Renal cortex interstitium (tissue), 11 donors: ENCODE data around the gene GH1. TPM values are rescaled to one million over a fixed set of nuclear protein-coding genes. Genes with fewer than 3 reads are reported as not detected.
"Not testable (repeated sequence)": the region's sequence is repeated elsewhere in the genome, so short reads cannot be mapped to it uniquely, and the experiment has no call there.

Source experiments
- DNase-seq, 11 donors: peaks; one replicate each; pipeline ENCODE4 v3.0.0-alpha.2; 2013; ENCODE audit warnings: low read depth in 9 of 11, low spot score in 4 of 11; ENCODE audit errors: extremely low read depth in 1 of 11
- polyA plus RNA-seq, 3 donors: library from polyadenylated mRNA; unstranded; fragments of 120-200 nt; gene quantifications; one replicate each; pipeline ENCODE4 v1.2.1, GENCODE V29; 2013; ENCODE audit not compliant: insufficient read length in 3 of 3

The GH1 gene
- polyA plus RNA-seq, 3 donors = 0.24 TPM; not detected in 2

DNA sequence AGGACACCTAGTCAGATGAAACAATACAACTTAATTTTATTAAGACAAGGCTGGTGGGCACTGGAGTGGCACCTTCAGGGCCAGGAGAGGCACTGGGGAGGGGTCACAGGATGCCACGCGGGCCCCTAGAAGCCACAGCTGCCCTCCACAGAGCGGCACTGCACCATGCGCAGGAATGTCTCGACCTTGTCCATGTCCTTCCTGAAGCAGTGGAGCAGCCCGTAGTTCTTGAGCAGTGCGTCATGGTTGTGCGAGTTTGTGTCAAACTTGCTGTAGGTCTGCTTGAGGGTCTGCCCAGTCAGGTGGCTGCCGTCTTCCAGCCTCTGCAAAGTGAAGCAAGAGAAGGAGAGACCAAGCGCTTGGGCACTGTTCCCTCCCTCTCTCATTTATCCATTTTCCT, 9.1 kb downstream of the GH1 start:
- DNase-seq = not testable (repeated sequence)

DNA sequence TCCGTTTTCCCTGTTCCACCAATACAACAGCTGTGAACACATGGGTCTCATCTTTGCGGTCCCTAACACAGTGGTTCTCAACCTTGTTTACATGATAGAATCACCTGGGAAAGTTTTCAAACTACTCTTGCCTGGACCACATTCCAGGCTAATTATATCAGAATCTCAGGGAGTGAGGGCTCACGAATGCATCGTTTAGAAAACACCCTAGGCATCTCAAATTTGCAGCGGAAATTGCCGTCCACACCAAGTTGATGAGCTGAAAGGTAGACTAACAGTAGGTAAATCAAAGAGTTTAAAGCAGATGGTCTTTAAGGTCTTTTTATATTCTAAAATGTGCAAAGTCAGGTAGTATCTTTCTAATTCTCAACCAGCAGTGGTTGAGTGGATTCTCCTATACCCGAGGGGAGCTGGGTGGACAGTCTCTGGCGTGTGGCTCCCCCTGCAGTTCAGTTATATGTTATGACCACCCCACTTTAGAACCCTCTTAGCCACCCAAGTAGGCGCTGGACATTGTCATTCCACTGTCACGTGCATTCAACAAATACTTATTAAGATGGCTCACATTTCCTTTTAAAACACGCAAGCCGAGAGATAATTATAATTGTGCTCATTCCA, 11.4 kb downstream of the GH1 start:
- DNase-seq = not testable (repeated sequence)

DNA sequence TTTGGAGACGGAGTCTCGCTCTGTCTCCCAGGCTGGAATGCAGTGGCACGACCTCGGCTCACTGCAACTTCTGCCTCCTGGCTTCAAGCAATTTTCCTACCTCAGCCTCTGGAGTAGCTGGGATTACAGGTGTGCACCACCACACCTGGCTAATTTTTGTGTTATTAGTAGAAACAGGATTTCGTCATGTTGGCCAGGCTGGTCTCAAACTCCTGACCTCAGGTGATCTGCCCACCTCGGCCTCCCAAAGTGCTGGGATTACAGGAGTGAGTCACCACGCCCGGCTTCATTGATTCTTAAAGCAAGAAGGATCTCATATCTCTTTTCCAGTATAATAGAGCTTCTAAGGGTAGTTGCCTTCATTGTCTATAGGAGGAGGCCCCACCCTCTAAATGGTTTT, 13.8 kb downstream of the GH1 start:
- DNase-seq = not testable (repeated sequence)

DNA sequence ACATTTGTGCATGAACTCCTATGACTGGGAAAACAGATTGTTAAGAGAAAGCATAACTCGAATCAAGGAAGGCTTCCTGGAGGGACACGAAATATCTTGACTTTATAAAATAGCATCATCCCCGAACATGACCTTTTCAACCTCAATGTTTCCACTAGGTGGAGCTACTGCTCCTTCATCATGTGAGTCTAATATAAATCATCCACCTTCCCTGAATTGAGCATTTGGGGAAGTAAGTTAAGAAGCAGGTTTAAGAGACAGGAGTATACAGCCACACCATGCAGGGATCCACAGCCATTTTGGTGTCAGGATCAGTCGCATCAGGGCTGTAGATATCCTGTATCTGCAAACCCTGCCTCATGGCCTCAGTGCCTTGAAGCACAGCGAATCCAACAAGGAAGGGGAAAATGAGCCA, 14.8 kb downstream of the GH1 start:
- not testable (repeated sequence) for DNase-seq

DNA sequence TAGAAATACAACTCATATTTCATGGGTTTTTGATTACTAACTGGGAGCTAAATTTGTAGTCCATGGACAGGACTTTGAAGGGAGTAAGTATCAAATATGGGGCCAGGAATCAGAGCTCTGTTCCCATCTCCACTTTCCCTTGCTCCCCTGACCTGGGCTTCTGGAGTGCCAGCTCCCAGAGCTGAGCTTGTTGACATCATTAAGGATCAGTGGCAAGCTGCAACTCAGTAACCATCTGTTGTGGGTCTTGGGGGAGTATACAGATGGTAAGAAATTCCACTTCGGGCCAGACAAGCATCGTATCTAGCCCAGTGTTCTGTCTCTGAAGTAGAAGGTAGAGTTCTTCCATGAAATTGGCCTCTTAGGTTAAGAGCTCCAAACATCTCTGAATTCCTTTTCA, 16.7 kb downstream of the GH1 start:
- DNase-seq = not testable (repeated sequence)

DNA sequence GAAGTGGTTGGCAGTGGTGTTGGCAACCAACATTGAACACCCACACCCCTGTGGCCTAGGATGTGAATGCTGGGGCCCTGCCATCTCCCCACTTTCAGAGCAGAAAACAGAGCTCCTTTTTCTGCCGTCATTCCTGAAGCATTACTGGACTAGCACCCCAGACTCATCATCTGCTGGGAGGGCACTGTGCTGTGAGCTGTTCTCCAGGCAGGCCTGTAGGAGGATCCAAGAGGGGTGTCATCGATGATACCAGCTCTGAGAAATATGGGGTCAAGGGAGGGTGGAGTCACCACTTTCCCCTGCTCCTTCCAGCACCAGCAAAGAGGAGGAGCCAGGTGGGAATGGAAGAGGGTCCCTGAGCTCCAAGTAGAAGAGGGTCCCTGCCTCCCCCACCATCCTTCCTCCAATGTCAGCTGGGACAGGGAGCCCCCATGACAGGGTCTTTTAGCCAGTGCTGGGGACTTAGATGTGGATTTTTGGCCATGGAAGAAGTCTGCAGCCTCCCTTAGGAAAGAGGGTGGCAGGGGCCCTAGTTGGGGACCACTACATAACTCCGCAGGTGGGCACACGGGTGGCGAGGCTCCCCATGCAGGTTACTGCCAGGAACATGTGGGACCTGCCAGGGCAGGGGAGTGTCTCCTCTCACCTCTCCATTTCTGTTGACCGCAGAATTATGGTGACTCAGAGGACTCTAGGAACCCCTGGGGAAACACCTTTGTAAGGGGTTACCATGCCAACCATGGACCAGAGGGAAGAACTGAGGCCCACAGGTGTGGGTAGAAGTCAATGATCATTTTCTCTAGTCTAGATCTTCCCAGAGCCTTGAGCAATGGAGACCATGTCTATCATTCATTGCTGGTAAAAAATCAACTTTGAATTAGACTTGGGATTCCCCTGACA, 19.5 kb downstream of the GH1 start:
- not testable (repeated sequence) for DNase-seq

DNA sequence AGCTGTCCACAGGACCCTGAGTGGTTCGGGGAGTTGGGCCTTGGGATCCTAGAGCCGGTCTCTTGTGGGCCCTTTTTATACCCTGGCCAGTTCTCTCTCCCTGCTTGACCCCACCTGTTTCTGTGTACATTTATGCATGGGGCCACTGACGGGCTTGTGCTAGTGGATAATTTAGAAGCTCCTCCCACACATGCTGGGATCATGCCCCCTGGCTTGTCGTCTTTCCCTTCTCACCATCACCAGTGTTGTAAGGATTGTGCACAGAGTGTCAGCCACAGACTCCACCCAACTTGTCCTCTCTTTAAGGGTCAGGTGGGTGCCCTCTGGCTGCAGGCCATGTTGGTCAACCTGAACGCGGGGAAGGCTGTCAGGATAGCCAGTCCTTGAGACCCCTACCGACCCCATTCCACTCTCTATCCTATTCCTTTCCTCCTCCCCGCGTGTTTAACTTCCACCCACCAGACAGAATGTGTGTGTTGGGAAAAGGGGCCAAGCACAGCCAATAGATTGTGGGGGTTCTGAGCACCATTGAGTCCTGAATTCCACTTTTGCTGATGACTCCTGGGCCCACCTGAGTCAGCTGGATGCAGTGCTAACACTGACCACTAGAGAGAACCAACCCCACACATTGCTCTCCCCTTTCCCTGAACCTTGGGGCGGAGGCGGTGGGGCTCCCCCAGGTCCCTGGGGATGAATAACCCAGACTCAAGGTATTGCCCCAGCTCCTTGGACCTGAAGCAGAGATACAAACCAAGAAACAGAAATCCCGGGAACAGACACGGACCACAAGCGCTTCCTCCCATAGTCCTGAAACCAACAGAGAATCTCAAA, 21.9 kb downstream of the GH1 start, which contains the start of gene CSH1:
CSH1 (minus strand) TSS at position 51 of the 831 bp plus-strand sequence. CDS start 63 bp downstream, outside the sequence.
- not testable (repeated sequence) for DNase-seq

DNA sequence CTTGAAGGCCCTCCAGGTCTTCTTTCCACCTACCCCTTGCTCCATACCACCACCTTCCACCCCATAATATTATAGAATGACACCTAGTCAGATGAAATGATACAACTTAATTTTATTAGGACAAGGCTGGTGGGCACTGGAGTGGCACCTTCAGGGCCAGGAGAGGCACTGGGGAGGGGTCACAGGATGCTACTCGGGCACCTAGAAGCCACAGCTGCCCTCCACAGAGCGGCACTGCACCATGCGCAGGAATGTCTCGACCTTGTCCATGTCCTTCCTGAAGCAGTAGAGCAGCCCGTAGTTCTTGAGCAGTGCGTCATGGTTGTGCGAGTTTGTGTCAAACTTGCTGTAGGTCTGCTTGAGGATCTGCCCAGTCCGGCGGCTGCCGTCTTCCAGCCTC, 23.8 kb downstream of the GH1 start:
- not testable (repeated sequence) for DNase-seq

DNA sequence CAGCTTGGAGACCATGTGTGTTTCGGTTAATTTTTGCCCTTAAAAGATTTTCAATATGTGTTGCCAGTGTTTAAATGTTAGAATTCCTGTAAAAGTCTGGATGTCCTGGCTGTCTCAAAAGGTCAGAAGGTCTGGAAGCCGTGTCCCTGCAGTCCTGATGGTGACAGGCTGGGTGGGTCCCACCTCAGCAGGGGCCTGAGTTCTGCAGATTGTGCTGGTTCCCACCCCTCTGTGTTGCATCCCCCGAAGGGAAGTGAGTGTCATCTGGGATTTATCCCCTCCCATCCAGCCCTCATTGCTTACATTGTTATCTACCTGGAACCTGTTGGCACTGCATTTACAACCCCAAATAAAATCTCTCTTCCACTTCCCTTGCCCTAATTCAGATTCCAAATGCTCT, 24.6 kb downstream of the GH1 start:
- not testable (repeated sequence) for DNase-seq

DNA sequence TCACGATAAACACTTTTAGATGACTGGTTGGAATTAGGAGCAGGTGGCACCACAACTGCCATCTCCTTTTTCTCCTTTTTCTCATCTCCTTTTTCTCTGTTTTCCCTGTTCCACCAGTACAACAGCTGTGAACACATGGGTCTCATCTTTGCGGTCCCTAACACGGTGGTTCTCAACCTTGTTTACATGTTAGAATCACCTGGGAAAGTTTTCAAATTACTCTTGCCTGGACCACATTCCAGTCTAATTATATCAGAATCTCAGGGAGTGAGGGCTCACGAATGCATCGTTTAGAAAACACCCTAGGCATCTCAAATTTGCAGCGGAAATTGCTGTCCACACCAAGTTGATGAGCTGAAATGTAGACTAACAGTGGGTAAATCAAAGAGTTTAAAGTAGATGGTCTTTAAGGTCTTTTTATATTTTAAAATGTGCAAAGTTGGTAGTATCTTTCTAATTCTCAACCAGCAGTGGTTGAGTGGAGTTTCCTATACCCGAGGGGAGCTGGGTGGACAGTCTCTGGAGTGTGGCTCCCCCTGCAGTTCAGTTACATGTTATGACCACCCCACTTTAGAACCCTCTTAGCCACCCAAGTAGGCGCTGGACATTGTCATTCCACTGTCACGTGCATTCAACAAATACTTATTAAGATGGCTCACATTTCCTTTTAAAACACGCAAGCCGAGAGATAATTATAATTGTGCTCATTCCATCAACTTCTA, 26.2 kb downstream of the GH1 start:
- not testable (repeated sequence) for DNase-seq

DNA sequence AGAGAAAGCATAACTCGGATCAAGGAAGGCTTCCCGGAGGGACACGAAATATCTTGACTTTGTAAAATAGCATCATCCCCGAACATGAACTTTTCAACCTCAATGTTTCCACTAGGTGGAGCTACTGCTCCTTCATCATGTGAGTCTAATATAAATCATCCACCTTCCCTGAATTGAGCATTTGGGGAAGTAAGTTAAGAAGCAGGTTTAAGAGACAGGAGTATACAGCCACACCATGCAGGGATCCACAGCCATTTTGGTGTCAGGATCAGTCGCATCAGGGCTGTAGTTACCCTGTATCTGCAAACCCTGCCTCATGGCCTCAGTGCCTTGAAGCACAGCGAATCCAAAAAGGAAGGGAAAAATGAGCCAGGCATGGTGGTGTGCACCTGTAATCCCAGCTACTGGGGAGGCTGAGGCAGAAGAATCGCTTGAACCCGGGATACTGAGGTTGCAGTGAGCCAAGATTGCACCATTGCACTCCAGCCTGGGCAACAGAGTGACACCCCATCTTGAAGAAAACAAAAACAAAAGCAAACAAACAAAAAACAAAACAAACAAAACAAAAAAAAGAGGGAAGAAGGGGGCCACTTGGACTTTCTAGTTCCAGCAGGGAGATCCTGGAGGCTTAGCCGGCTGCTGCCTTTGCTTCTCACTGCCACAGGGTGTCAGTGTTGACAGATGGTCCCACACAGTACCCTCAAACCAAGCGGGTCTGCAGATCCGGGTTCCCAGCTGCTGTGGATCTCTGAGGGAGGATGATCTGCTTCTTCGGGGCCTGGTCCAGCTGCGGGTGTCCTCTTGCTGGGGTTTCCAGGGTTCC, 29.4 kb downstream of the GH1 start:
- peak in 4 of 11 donors; percentile 13 to 20 (median 18) for DNase-seq

DNA sequence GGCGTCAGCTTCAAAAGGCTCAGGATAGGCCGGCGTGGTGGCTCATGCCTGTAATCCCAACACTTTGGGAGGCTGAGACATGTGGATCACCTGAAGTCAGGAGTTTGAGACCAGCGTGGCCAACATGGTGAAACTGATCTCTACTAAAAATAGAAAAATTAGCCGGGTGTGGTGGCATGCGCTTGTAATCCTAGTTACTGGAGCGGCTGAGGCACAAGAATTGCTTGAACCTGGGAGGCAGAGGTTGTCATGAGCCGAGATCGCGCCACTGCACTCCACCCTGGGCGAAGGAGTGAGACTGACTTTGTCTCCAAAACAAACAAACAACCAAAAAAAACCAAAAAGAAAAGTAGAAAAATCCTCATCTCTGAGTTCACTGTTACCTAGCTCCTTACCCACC, 33.5 kb downstream of the GH1 start:
- DNase-seq = not testable (repeated sequence)

DNA sequence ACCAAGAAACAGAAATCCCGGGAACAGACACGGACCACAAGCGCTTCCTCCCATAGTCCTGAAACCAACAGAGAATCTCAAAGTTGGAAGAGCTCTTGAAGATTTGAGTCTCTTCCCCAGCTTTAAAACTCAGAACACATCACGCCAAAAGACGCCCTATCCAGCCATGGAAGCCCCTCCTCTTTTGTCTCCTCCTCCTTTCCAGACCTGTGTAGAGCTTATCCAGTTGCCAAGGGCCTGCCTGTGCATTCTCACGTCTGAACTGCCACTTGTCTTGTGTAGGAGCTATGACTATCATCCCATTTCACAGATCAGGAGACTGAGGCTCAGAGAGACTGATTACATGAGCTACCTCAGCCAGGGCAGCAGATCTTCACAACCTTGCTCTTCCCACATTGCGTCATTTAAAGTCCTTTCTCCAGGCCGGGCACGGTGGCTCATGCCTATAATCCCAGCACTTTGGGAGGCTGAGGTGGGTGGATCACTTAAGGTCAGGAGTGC, 36.0 kb downstream of the GH1 start:
- DNase-seq = not testable (repeated sequence)

DNA sequence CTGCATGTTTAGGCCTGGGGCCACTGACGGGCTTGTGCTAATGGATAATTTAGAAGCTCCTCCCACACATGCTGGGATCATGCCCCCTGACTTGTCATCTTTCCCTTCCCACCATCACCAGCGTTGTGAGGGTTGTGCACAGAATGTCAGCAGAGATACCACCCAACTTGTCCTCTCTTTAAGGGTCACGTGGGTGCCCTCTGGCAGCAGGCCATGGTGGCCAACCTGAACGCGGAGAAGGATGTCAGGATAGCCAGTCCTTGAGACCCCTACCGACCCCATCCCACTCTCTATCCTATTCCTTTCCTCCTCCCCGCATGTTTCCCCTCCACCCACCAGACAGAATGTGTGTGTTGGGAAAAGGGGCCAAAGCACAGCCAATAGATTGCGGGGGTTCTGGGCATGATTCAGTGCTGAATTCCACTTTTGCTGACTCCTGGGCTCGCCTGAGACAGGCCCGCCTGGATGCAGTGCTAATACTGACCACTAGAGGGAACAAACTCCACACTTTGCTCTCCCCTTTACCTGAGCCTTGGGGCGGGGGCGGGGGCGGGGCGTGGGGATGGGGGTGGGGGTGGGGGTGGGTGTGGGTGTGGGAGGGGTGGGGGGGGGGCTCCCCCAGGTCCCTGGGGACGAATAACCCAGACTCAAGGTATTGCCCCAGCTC, 36.6 kb downstream of the GH1 start, which contains the start of gene GH2:
GH2 (minus strand) TSS at position 10 of the 667 bp plus-strand sequence. CDS start 143 bp downstream, outside the sequence.
- peak in 5 of 11 donors; percentile 4 to 36 (median 26) for DNase-seq

DNA sequence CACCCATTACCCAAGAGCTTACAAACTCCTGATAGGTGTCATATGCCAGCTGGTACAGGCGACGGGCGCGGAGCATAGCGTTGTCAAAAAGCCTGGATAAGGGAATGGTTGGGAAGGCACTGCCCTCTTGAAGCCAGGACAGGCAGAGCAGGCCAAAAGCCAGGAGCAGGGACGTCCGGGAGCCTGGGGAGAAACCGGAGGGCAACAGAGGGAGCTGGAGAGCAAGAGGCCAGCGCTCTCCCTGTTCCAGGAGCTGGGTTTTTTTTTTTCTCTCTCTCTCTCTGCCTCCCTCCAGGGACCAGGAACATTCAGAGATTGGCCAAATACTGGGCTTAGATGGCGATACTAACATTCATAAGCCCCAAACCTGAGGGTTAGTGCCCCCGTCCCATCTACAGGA, 37.3 kb downstream of the GH1 start:
- DNase-seq = not testable (repeated sequence)

DNA sequence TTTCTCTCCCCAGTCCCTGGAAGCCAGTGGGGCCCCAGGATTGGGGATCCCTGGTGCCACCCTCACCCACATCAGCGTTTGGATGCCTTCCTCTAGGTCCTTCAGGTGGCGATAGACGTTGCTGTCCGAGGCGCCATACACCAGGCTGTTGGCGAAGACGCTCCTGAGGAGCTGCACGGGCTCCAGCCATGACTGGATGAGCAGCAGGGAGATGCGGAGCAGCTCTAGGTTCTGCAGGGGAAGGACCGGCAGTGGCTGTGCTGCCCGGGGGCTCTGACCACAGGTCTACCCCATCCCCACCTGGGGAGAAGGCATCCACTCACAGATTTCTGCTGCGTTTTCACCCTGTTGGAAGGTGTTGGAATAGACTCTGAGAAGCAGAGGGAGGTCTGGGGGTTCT, 37.9 kb downstream of the GH1 start:
- no peak for DNase-seq

DNA sequence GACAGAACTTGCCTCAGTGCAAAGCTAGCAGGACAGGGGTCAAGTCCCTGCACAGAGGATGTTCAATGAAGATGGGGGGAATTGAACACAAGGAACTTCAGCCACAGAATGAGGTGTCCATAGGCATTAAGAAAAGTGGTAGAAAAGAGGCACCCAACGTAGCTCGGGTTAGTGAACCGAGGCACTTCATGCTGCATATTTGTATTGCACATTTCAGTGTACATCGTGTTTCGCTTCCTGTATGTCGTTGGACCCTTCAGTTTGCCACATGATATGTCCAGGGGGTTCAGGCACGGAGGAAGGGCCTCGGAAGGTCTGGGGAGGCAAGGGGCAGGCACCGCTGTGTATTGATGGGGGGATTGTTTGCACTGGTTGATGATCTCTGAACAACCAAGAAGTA, 40.2 kb downstream of the GH1 start:
- not testable (repeated sequence) for DNase-seq
